GM18498 (cell line): ENCODE results near the gene KRTAP9-1.
"Not testable (repeated sequence)": the region's sequence is repeated elsewhere in the genome, so short reads cannot be mapped to it uniquely, and the experiment has no call there.

Experiments
- ATAC-seq: cut with Tn5 transposase; IDR thresholded peaks from one replicate; pipeline ENCODE4 v1.9.1; 2021; ENCODE audit warnings: mild to moderate bottlenecking, moderate library complexity; ENCODE audit not compliant: unreplicated experiment

KRTAP9-1 gene, protein sequence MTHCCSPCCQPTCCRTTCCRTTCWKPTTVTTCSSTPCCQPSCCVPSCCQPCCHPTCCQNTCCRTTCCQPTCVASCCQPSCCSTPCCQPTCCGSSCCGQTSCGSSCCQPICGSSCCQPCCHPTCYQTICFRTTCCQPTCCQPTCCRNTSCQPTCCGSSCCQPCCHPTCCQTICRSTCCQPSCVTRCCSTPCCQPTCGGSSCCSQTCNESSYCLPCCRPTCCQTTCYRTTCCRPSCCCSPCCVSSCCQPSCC

GRCh38 chr17:41189837-41190318 is at the start of gene KRTAP9-1:
KRTAP9-1 (plus strand) TSS chr17:41189887; CDS start chr17:41189887, 0 bp downstream.
- not testable (repeated sequence) for ATAC-seq

- no peak for ATAC-seq
These were observed 49.1 kb upstream of the KRTAP9-1 start, which contains the start of gene KRTAP4-6 for GRCh38 chr17:41140360-41141131. KRTAP4-6 (minus strand) TSS chr17:41140544; CDS start chr17:41140487, 57 bp downstream.

DNA sequence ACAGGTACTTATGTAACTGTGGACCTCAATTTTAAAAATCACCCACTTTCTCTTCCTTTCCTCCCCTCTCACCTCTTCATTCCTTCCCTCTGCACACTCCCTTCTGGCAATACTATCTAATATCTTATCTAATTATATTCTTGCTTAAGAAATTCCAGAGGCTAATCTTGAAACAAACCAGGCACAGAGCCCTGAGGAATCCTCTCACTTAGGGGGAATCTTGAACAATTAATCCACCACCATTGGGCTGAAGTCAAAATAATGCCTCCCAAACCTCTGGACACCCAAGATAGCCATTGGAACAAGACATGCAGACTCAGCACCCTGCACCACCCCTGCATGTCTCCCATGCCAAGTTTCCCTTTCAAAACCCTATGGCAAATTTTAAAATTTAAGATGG is 48.3 kb upstream of the KRTAP9-1 start:
- ATAC-seq = no peak

DNA sequence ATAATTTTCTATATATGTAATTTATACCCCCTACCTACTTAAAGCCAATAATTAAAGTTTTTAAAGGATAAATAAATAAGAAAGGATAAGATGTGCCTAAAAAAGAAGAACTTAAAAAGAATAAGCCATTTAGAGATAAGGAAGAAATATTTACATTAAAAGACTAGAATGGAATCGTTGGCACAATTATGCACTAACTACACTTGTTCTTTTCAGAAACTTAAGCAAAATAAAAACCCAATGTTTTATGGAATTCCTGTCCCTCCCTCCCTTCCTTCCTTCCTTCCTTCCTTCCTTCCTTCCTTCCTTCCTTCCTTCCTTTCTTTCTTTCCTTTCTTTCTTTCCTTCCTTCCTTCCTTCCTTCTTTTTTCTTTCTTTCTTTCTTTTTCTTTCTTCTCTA is 44.8 kb upstream of the KRTAP9-1 start:
- ATAC-seq = no peak

DNA sequence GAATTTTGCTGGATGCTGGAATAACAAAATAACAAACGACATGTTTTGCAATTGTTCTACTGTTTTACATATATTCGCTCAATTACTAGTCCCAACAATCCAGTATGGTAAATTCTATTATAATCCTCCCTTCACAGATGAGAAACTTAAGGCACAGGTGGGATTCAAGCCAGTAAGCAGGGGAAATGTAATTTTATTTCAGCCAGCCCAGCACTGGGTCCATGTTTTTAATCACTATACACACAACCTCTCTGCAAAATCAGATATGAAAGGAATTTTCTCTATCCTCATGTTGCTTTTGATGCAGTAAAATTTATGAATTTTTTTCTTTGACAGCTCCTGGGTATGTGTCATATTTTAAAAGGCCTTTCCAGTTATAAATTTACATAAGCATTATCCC is 44.4 kb upstream of the KRTAP9-1 start:
- no peak for ATAC-seq

DNA sequence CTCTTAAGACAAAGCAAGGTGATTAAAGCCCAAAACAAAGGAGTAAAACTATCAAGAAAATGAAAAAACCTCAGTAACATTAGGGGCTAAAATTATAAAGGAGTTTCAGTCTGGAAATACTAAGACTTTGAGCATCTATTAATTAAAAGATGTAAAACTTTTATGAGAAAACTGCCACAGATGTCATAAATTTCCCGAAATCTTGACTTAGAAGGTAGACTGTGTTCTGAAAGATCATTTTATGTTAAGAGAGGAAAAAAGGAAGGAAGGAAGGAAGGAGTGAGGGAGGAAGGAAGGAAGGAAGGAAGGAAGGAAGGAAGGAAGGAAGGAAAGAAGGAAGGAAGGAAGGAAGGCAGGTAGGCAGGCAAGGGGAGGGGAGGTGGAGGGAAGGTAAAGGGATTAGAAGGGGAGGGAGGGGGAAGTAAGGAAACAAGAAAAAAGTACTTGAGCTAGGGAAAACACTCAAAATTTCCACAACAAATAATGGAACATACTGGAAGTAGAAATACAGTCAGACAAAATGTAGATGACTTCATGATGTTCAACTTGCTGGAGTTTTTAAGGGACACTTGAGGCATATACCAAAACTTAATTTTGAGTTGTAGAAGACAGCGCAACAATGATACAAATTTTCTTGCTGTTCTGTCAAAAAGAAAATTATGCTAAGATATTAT is 42.0 kb upstream of the KRTAP9-1 start:
- no peak for ATAC-seq

GRCh38 chr17:41148971-41149651 is 40.6 kb upstream of the KRTAP9-1 start:
- not testable (repeated sequence) for ATAC-seq

- no peak for ATAC-seq
These were observed 40.1 kb upstream of the KRTAP9-1 start, which contains the start of gene KRTAP4-5 for GRCh38 chr17:41149652-41149985. KRTAP4-5 (minus strand) TSS chr17:41149825; CDS start chr17:41149767, 58 bp downstream.

GRCh38 chr17:41150026-41150425 is 39.7 kb upstream of the KRTAP9-1 start:
- ATAC-seq = no peak

- ATAC-seq = no peak
These were observed 38.2 kb upstream of the KRTAP9-1 start for GRCh38 chr17:41151525-41151924.

DNA sequence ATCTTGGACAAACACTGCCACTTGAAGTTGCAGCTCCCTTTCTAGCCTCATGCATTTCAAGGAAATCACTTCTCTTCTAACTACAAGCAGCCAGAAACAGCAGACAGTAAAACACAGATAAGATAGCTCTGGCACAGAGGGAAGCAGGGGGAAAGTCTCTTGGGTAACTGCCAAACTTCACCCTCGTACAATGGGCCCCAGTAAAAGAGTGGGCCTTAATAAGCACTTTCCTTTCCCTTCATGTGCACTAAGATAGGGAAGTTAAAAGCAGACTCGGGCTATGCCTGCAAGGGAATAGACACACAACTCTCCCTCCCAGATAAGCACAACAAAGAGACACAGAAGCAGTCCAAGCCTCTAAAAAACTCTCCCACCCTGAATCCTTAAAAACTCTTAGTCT is 35.8 kb upstream of the KRTAP9-1 start:
- ATAC-seq = no peak

DNA sequence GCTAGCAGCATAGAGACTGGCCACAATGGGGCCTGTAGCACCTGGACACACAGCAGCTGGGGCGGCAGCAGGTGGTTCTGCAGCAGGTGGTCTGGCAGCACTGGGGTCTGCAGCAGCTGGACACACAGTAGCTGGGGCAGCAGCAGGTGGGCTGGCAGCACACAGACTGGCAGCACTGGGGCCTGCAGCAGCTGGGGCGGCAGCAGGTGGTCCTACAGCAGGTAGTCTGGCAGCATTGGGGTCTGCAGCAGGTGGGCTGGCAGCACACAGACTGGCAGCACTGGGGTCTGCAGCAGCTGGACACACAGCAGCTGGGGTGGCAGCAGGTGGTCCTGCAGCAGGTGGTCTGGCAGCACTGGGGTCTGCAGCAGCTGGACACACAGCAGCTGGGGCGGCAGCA is 29.5 kb upstream of the KRTAP9-1 start:
- ATAC-seq = not testable (repeated sequence)

- ATAC-seq = no peak
These were observed 29.0 kb upstream of the KRTAP9-1 start, which contains the start of gene KRTAP4-4 for GRCh38 chr17:41160648-41161047. KRTAP4-4 (minus strand) TSS chr17:41160748; CDS start chr17:41160691, 57 bp downstream.

DNA sequence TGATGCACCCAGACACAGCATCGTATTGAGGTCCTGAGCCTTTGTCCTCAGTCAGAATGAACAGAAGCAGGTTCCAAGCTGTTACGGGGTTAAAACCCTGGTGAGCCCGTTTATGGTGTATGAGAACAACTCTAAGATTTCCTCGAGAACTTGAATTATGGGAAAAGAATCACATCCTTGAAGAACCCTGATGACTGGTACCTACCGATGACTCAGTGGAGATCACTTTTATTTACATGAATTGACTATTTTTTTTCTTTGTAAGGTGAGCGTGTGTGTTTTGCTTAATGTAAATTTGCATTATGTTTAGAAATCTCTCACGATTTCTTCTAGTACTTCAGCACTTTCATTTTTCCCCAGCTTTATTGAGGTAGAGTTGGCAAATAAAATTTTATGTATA is 25.9 kb upstream of the KRTAP9-1 start:
- ATAC-seq = no peak

DNA sequence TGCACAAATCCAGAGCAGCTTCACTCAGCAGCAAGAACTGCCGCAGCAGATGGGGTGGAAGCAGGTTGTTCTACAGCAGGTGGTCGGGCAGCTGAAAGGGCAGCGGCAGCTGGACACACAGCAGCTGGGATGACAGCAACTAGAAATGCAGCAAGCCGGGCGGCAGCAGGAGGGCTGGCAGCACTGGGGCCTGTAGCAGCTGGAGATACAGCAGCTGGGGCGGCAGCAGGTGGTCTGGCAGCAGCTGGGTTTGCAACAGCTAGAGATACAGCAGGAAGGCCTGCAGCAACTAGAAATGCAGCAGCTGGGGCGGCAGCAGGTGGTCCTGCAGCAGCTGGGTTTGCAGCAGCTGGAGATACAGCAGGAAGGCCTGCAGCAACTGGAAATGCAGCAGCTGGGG is 22.1 kb upstream of the KRTAP9-1 start:
- no peak for ATAC-seq

DNA sequence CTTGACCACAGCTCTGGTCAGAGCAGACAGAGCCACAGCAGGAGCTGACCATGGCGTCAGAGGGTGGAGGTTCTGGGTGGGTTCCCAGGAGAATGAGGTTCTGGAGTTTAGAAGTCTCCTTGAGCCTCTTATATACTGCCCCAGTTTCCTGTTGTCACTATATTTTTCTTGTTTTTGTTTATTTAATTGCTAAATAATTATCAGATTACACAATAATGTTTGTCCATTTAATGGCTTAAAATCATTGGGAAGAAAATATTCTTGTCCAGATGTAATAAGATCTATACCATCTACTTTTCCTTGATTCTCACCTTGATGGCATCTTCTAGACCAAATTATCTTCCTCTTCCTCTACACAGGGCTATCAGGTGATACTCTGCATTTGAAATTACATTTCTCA is 21.6 kb upstream of the KRTAP9-1 start, which contains the start of gene KRTAP4-3:
TSS of gene KRTAP4-3 (minus strand) at position 101 of the 400 bp plus-strand sequence. CDS start at position 52, 49 bp downstream.
- ATAC-seq = no peak

DNA sequence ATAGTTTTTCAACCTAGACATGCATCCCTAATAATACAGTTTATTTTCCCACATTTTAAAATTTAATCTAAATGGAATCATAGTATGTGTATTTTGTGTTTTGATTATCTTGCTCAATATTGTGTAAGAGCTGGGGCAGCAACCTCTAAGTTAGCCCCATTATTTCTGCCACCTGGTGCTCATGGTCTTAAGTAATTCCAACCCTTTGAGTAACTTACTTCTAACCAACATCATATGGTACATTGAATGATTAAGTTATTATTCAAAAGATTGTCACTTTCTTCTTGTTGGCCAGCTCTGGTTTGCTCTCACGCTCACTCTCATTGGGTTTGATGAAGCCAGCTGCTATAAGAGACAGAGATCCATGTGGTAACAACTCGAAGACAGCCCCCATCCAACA is 17.8 kb upstream of the KRTAP9-1 start:
- ATAC-seq = no peak

DNA sequence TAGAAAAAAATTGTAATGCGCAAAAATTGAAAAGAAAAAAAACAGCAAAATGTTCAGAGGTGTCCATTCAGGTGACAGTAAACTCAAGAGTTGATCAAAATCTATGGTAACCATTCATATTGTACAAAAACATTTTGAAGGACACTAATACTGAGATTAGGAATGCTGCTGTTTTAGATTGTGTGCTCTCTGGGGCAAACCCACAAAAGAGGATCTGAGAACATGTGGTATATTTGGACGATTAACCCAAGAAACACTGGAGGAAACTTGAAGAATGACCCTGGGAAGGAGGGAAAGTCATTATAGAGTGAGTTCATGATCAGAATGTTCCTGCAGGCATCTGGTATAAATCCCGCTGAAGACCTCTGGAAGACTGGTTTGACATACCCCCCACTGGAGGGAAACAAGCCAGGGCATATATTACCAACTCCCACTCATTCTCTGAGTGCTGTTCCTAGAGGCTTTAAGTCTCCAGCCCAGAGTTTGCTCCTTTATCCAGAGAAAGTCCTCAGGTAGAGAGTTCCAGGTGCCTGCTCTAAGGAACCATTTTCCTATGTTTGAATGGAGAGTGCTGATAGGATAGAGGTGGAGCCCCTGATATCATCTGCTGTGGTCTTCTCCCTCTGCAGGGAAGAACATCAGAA is 12.8 kb upstream of the KRTAP9-1 start:
- no peak for ATAC-seq

- no peak for ATAC-seq
These were observed 11.9 kb upstream of the KRTAP9-1 start, which contains the start of gene KRTAP4-2 for GRCh38 chr17:41177727-41178271. KRTAP4-2 (minus strand) TSS chr17:41178221; CDS start chr17:41178164, 57 bp downstream.

- no peak for ATAC-seq
These were observed 11.3 kb upstream of the KRTAP9-1 start for GRCh38 chr17:41178341-41178740.
